Measurements from ENCODE around the gene SBF1. TPM values are rescaled to one million over a fixed set of nuclear protein-coding genes. Genes with fewer than 3 reads are reported as not detected.
A peak's percentile ranks its signal among the peaks of the same experiment; 100 is the strongest.

SBF1 gene
- total and polyA plus RNA-seq, 2 of the 13 experiments (the other 11 are each of a cell fraction or from before 2014, with no cell fraction given) = 31.7 to 40.9 TPM

- TF ChIP-seq ZNF513 (CRISPR knock-in tag; conservative IDR thresholded peaks at IDR 0.05) (no peak), HNF1B (CRISPR knock-in tag; IDR thresholded peaks at IDR 0.05) (no peak), ZNF207 (IDR thresholded peaks at IDR 0.05; ENCODE audit: borderline replicate concordance) (no peak), MAFG (CRISPR knock-in tag; IDR thresholded peaks at IDR 0.05) (no peak), IRF2 (CRISPR knock-in tag; IDR thresholded peaks at IDR 0.05) (no peak), ZNF800 (CRISPR knock-in tag; IDR thresholded peaks at IDR 0.05) (no peak), ZBTB38 (CRISPR knock-in tag; IDR thresholded peaks at IDR 0.05) (no peak), ZBTB26 (CRISPR knock-in tag; IDR thresholded peaks at IDR 0.05; ENCODE audit: borderline replicate concordance) (no peak), ARID2 (CRISPR knock-in tag; IDR thresholded peaks at IDR 0.05; ENCODE audit: borderline replicate concordance) (no peak), KLF9 (CRISPR knock-in tag; IDR thresholded peaks at IDR 0.05; ENCODE audit: low read depth) (no peak), FOXO4 (CRISPR knock-in tag; conservative IDR thresholded peaks at IDR 0.05) (no peak), ZNF142 (CRISPR knock-in tag; IDR thresholded peaks at IDR 0.05) (no peak), POLR2AphosphoS5 (IDR thresholded peaks at IDR 0.05; ENCODE audit: low read depth, low read length) (peak; percentile 52)
Measured at GRCh38 chr22:50507421-50507990, 32.7 kb upstream of the SBF1 start, which contains the start of gene LMF2 (continued).

Measured in HepG2 (cell line).